H1 (cell line): Measurements from ENCODE around the gene TRIM32. TPM values are rescaled to one million over a fixed set of nuclear protein-coding genes. Genes with fewer than 3 reads are reported as not detected.

ENCODE experiments used
- CTCF ChIA-PET: fragments of 300-600 bp; sonication (Branson Sonifier 250); formaldehyde crosslinking; loops from one replicate; lab custom pipeline; 2021; ENCODE audit not compliant: partially characterized antibody; lab: Charles Lee
- POLR2A ChIA-PET: fragments of 300-600 bp; sonication (Branson Sonifier 250); formaldehyde crosslinking; loops from one replicate; lab custom pipeline; 2021; ENCODE audit warnings: inconsistent platforms; ENCODE audit not compliant: partially characterized antibody; lab: Charles Lee
- DNase-seq, 2 experiments: peaks; one replicate each; pipeline versions ENCODE4 v3.0.0 to v3.0.0-alpha.2; 2010 to 2022; ENCODE audit warnings: low spot score in 2 of 2, low read depth in 1 of 2, mixed read lengths in 1 of 2
- FAIRE-seq: peaks from 2 replicates; lab custom pipeline; 2011; peaks lifted over from hg19 to GRCh38; lab: Jason Lieb, UNC
- H2AFZ ChIP-seq: 2 replicates; pipeline ENCODE4 v1.8.1; 2012; ENCODE audit warnings: low read length, inconsistent platforms
- H2AK5ac ChIP-seq: 2 replicates; pipeline ENCODE4 v1.6.1; 2013; ENCODE audit warnings: low read depth, low read length
- H2BK120ac ChIP-seq: replicated peaks from 2 replicates; pipeline ENCODE3; 2013; ENCODE audit warnings: low read depth, low read length, inconsistent platforms
- H2BK12ac ChIP-seq: 2 replicates; pipeline ENCODE4 v1.6.1; 2013; ENCODE audit warnings: low read depth, low read length
- H2BK15ac ChIP-seq: 2 replicates; pipeline ENCODE4 v1.6.1; 2013; ENCODE audit warnings: low read length
- H2BK20ac ChIP-seq: 2 replicates; pipeline ENCODE4 v1.6.1; 2013; ENCODE audit warnings: low read length
- H2BK5ac ChIP-seq: 2 replicates; pipeline ENCODE4 v1.6.1; 2013; ENCODE audit warnings: low read depth, low read length
- H3K14ac ChIP-seq: 2 replicates; pipeline ENCODE4 v1.6.1; 2013; ENCODE audit warnings: inconsistent platforms; ENCODE audit not compliant: insufficient read length
- H3K18ac ChIP-seq: 2 replicates; pipeline ENCODE4 v1.6.1; 2013; ENCODE audit warnings: low read length; ENCODE audit errors: extremely low read depth
- H3K23ac ChIP-seq: 2 replicates; pipeline ENCODE4 v1.6.1; 2013; ENCODE audit warnings: inconsistent platforms; ENCODE audit not compliant: insufficient read length
- H3K23me2 ChIP-seq: 2 replicates; pipeline ENCODE4 v1.6.1; 2013; ENCODE audit warnings: low read depth, low read length
- H3K27ac ChIP-seq: 2 replicates; pipeline ENCODE4 v1.6.1; 2011; ENCODE audit warnings: low read depth, low read length, inconsistent platforms
- H3K27me3 ChIP-seq, 4 experiments: replicated peaks in 1 of 4; 1 replicate in 1 of 4; 2 replicates in 3 of 4; pipeline versions ENCODE4 v1.6.1 to v1.8.1; 2011 to 2013; ENCODE audit warnings: low read length in 3 of 4, mild to moderate bottlenecking in 3 of 4, inconsistent platforms in 2 of 4, mixed read lengths in 2 of 4, moderate library complexity in 1 of 4; ENCODE audit not compliant: control insufficient read depth in 3 of 4, insufficient read depth in 3 of 4; ENCODE audit errors: extremely low read depth in 1 of 4
- H3K36me3 ChIP-seq, 4 experiments: 2 replicates each; pipeline versions ENCODE4 v1.6.1 to v1.8.1; 2011 to 2013; ENCODE audit warnings: mild to moderate bottlenecking in 4 of 4, low read length in 3 of 4, moderate library complexity in 2 of 4, control low read depth in 1 of 4, inconsistent platforms in 1 of 4; ENCODE audit not compliant: insufficient read depth in 4 of 4, control insufficient read depth in 2 of 4
- H3K4ac ChIP-seq: replicated peaks from 2 replicates; pipeline ENCODE3; 2013; ENCODE audit warnings: low read length, low read depth, mixed read lengths, inconsistent platforms; ENCODE audit not compliant: insufficient read length
- H3K4me1 ChIP-seq, 4 experiments: replicated peaks in 1 of 4; 1 replicate in 1 of 4; 2 replicates in 3 of 4; pipeline versions ENCODE4 v1.6.1 to v1.8.1; 2011 to 2013; ENCODE audit warnings: low read length in 3 of 4, inconsistent platforms in 2 of 4, mixed read lengths in 1 of 4; ENCODE audit not compliant: insufficient read depth in 4 of 4, control insufficient read depth in 3 of 4
- H3K4me2 ChIP-seq, 2 experiments: 2 replicates each; pipeline versions ENCODE4 v1.6.1 to v1.8.1; 2011 to 2013; ENCODE audit warnings: low read depth in 2 of 2, low read length in 2 of 2, control low read depth in 1 of 2, inconsistent platforms in 1 of 2, mild to moderate bottlenecking in 1 of 2; ENCODE audit not compliant: insufficient read depth in 1 of 2
- H3K4me3 ChIP-seq, 4 experiments: fragments of 200-600, 300-600 bp in 1 of 4; sonication (generic), shearing (Covaris generic), sonication (Bioruptor Twin) in 1 of 4; 2 replicates each; pipeline versions ENCODE4 v1.5.1 to v1.8.1; 2011 to 2016; ENCODE audit warnings: low read length in 4 of 4, low read depth in 3 of 4, control low read depth in 2 of 4, inconsistent platforms in 2 of 4, mild to moderate bottlenecking in 2 of 4, mixed read lengths in 1 of 4, moderate library complexity in 1 of 4; ENCODE audit not compliant: insufficient read depth in 2 of 4; ENCODE audit errors: extremely low read depth in 1 of 4
- H3K56ac ChIP-seq: replicated peaks from 2 replicates; pipeline ENCODE3; 2013; ENCODE audit warnings: low read depth, mild to moderate bottlenecking, mixed read lengths, low read length, inconsistent platforms; ENCODE audit not compliant: insufficient read length
- H3K79me1 ChIP-seq: 2 replicates; pipeline ENCODE4 v1.6.1; 2013; ENCODE audit warnings: low read depth, low read length, control low read depth
- H3K79me2 ChIP-seq, 2 experiments: 2 replicates each; pipeline versions ENCODE4 v1.6.1 to v1.8.1; 2012 to 2013; ENCODE audit warnings: low read length in 2 of 2, mild to moderate bottlenecking in 2 of 2, inconsistent platforms in 1 of 2; ENCODE audit not compliant: insufficient read depth in 2 of 2, control insufficient read depth in 1 of 2
- H3K9ac ChIP-seq, 4 experiments: replicated peaks in 1 of 4; 1 replicate in 1 of 4; 2 replicates in 3 of 4; pipeline versions ENCODE4 v1.6.1 to v1.8.1; 2011 to 2013; ENCODE audit warnings: low read depth in 3 of 4, low read length in 3 of 4, control low read depth in 2 of 4, mild to moderate bottlenecking in 2 of 4, moderate library complexity in 2 of 4, inconsistent platforms in 1 of 4; ENCODE audit errors: extremely low read depth in 1 of 4
- H3K9me3 ChIP-seq, 2 experiments: 2 replicates each; pipeline versions ENCODE4 v1.6.1 to v1.8.1; 2012 to 2013; ENCODE audit warnings: mild to moderate bottlenecking in 2 of 2, moderate library complexity in 2 of 2, control low read depth in 1 of 2, inconsistent platforms in 1 of 2, low read depth in 1 of 2, low read length in 1 of 2, mixed read lengths in 1 of 2; ENCODE audit not compliant: insufficient read depth in 2 of 2
- H4K20me1 ChIP-seq, 2 experiments: replicated peaks in 1 of 2; 2 replicates each; pipeline versions ENCODE3 to v1.8.1; 2011 to 2013; ENCODE audit warnings: inconsistent platforms in 2 of 2, low read length in 2 of 2, mild to moderate bottlenecking in 1 of 2; ENCODE audit not compliant: insufficient read depth in 2 of 2, control insufficient read depth in 1 of 2
- H4K5ac ChIP-seq: 2 replicates; pipeline ENCODE4 v1.6.1; 2013; ENCODE audit warnings: low read length, low read depth, mixed read lengths, inconsistent platforms; ENCODE audit not compliant: insufficient read length
- H4K8ac ChIP-seq: 2 replicates; pipeline ENCODE4 v1.8.0; 2013; ENCODE audit warnings: mild to moderate bottlenecking, moderate library complexity, low read length, inconsistent platforms; ENCODE audit not compliant: insufficient read depth; ENCODE audit errors: extremely low read depth
- H4K91ac ChIP-seq: replicated peaks from 2 replicates; pipeline ENCODE3; 2013; ENCODE audit warnings: low read length, mixed read lengths, inconsistent platforms; ENCODE audit not compliant: insufficient read length
- SP2 ChIP-seq: IDR thresholded peaks from 2 replicates; pipeline ENCODE4 v1.6.1; 2012; ENCODE audit warnings: mild to moderate bottlenecking, low read length, inconsistent platforms
- polyA plus RNA-seq, 7 experiments: library from polyadenylated mRNA; depleted of rRNA in 3 of 7; stranded (reverse) in 5 of 7; unstranded in 2 of 7; fragments of >200 nt in 5 of 7; fragments of 200-250 nt in 2 of 7; gene quantifications; 1 replicate in 5 of 7; 2 replicates in 1 of 7; 4 replicates in 1 of 7; pipeline versions ENCODE4 v1.2.1 to v1.2.3, GENCODE V29; 2011 to 2013; ENCODE audit warnings: missing spikeins in 2 of 7, mixed read lengths in 2 of 7
- total RNA-seq: library from RNA; stranded (reverse); fragmentation: NEBNext Ultra II Directional; extraction: Animal tissue kit (Norgen Biotek cat#: 25700); gene quantifications from 2 replicates; pipeline ENCODE4 v1.2.1, GENCODE V29; 2021

Gene TRIM32
- total and polyA plus RNA-seq, 2 of the 8 experiments (the other 6 are each of a cell fraction or from before 2014, with no cell fraction given): 10.5 to 17.3 TPM

GRCh38 chr9:116683535-116683934 is 3.6 kb upstream of the TRIM32 start:
- FAIRE-seq (no peak), DNase-seq (no peak)
- H4K5ac ChIP-seq: no peak overlapping the region
- no peak overlapping the region for H3K23ac ChIP-seq
- no peak overlapping the region for H2BK12ac ChIP-seq
- H2AK5ac ChIP-seq: no peak overlapping the region
- H2BK120ac ChIP-seq: no peak overlapping the region
- H3K27me3 ChIP-seq: no peaks in the 10 kb centered on the region; a peak in 2 of 7 replicates
- H3K79me1 ChIP-seq: no peaks in the 10 kb centered on the region; the same call in 1 of the 2 replicates
- H3K4me2 ChIP-seq: no peak overlapping the region
- peaks cover 0 to 9% (median 1%) of the 10 kb centered on the region in 4 experiments; a peak in 5 of 7 replicates for H3K4me1 ChIP-seq
- no peaks in the 10 kb centered on the region; a peak in 1 of 8 replicates for H3K36me3 ChIP-seq
- no peak overlapping the region for H3K9ac ChIP-seq
- H3K4me3 ChIP-seq: no peak overlapping the region
- H3K27ac ChIP-seq: no peak overlapping the region
- no peak overlapping the region for H3K14ac ChIP-seq
- H3K18ac ChIP-seq: no peak overlapping the region
- no peak overlapping the region for H4K8ac ChIP-seq
- ChIA-PET CTCF (no interaction called here), POLR2A (no interaction called here)
- H4K20me1 ChIP-seq: no peaks in the 10 kb centered on the region
- H3K23me2 ChIP-seq: peaks cover 12% of the 10 kb centered on the region
- no peak overlapping the region for H2BK5ac ChIP-seq
- no peak overlapping the region for H3K56ac ChIP-seq
- no peak overlapping the region for H2BK15ac ChIP-seq
- H2BK20ac ChIP-seq: no peak overlapping the region
- H3K9me3 ChIP-seq: no peaks in the 10 kb centered on the region
- H3K4ac ChIP-seq: no peak overlapping the region
- no peak overlapping the region for H4K91ac ChIP-seq
- H3K79me2 ChIP-seq: peaks cover 0 to 9% of the 10 kb centered on the region in 2 experiments; a peak in 2 of 4 replicates
- no peak overlapping the region for H2AFZ ChIP-seq
- no peak for TF ChIP-seq SP2
